ENCODE results near the gene TMEM45A. TPM values are rescaled to one million over a fixed set of nuclear protein-coding genes. Genes with fewer than 3 reads are reported as not detected.

The TMEM45A gene
- total RNA-seq, 2 donors from 2014 or later = 1.1 to 4.5 TPM

GRCh38 chr3:100609305-100609704 is 116.9 kb downstream of the TMEM45A start, which contains the start of gene ADGRG7:
Gene ADGRG7, plus strand, starts transcription at chr3:100609601. Its CDS starts 256 bp downstream, at chr3:100609857.
- Mint-ChIP-seq H3K4me3 (no peak within 1 kb of the TSS), H3K27me3 (peaks cover 6 to 33% of the 10 kb centered on the region in 2 donors), H3K4me1 (ENCODE audit: low read depth in 2 of 2) (peaks cover 5 to 8% of the 10 kb centered on the region in 2 donors), H3K36me3 (no peaks in the 10 kb centered on the region), H3K27ac (no peak within 1 kb of the TSS), H3K9me3 (no peaks in the 10 kb centered on the region)
- DNase-seq (ENCODE audit: low spot score) = no peak
- no peak for ATAC-seq

DNA sequence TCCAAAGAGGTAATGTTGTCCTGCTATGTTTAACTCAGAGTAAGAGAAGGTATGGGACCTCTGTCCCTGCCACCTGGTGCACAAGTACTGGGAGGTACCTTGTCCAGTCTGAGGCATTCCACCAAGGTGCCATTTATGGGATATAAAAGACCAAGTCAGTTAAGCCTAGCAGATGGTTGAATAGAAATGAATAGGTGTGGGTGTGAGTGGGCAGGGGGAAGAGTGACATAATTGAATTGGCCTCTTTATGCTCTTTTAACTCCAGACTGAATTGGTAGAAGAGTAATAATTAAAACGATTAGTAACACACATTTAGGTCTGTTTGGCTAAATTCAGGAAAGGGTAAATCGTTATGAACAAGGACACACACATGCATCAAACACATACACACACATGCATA is 117.5 kb downstream of the TMEM45A start:
- H3K9me3 Mint-ChIP-seq = no peaks in the 10 kb centered on the region
- no peaks in the 10 kb centered on the region for H3K36me3 Mint-ChIP-seq
- H3K27ac Mint-ChIP-seq = no peak overlapping the region
- DNase-seq (ENCODE audit: low spot score) = no peak
- H3K4me3 Mint-ChIP-seq = no peak overlapping the region
- ATAC-seq = no peak
- H3K27me3 Mint-ChIP-seq = peaks cover 6 to 33% of the 10 kb centered on the region in 2 donors
- peaks cover 5 to 8% of the 10 kb centered on the region in 2 donors for H3K4me1 Mint-ChIP-seq (ENCODE audit: low read depth in 2 of 2)

DNA sequence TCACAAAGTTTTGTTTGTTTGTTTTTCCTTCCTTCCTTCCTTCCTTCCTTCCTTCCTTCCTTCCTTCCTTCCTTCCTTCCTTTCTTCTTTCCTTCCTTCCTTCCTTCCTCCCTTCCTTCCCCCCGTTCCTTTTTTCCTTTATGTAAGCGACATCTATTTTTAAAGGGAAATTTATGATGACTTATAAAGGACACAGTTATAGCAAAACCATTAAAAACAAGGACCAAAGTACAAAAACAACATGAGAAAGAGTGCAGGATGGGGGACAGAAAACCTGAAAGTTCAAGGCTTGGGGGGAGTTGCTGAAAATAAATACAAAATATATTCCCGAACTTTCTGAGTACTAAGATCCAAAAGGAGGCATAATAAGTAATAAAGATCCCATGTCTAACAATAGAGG is 118.8 kb downstream of the TMEM45A start:
- Mint-ChIP-seq H3K9me3 (no peaks in the 10 kb centered on the region), H3K4me3 (no peak overlapping the region), H3K36me3 (no peaks in the 10 kb centered on the region), H3K4me1 (ENCODE audit: low read depth in 2 of 2) (peaks cover 5 to 8% of the 10 kb centered on the region in 2 donors), H3K27ac (no peak overlapping the region), H3K27me3 (peaks cover 6 to 43% of the 10 kb centered on the region in 2 donors)
- ATAC-seq (no peak), DNase-seq (ENCODE audit: low spot score) (no peak)

- Mint-ChIP-seq H3K4me3 (no peak overlapping the region), H3K4me1 (ENCODE audit: low read depth in 2 of 2) (peaks cover 5 to 8% of the 10 kb centered on the region in 2 donors), H3K27me3 (peaks cover 7 to 40% of the 10 kb centered on the region in 2 donors), H3K9me3 (no peaks in the 10 kb centered on the region), H3K27ac (no peak overlapping the region), H3K36me3 (peaks cover 3% of the 10 kb centered on the region)
- no peak for ATAC-seq
- DNase-seq (ENCODE audit: low spot score) = no peak
Observed at GRCh38 chr3:100613721-100614390, 121.4 kb downstream of the TMEM45A start.

DNA sequence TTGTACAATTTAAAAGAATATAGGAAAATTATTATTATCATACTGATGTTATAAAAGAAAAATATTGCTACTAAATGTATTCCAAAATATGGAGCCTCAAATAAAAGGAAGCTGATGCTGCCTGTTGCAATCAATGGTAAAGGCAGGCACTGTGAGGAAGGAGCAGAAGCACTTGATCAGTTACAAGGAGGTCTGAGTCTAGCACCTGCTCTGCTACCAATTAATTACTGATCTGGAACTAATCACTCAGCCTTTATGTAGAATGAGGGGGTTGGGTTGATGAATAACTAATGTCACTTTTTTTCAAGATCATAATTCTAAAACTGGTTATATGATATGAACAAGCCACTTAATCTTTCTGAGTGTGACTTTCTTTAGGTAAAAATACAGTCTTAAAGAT is 122.5 kb downstream of the TMEM45A start:
- H3K27me3 Mint-ChIP-seq = peaks cover 8 to 40% of the 10 kb centered on the region in 2 donors
- no peak overlapping the region for H3K4me3 Mint-ChIP-seq
- no peaks in the 10 kb centered on the region for H3K9me3 Mint-ChIP-seq
- ATAC-seq = no peak
- no peak for DNase-seq (ENCODE audit: low spot score)
- no peaks in the 10 kb centered on the region for H3K4me1 Mint-ChIP-seq (ENCODE audit: low read depth in 2 of 2)
- peaks cover 6% of the 10 kb centered on the region for H3K36me3 Mint-ChIP-seq
- no peak overlapping the region for H3K27ac Mint-ChIP-seq

GRCh38 chr3:100615684-100616083 is 123.3 kb downstream of the TMEM45A start:
- H3K27ac Mint-ChIP-seq = no peak overlapping the region
- ATAC-seq (no peak), DNase-seq (ENCODE audit: low spot score) (no peak)
- no peaks in the 10 kb centered on the region for H3K4me1 Mint-ChIP-seq (ENCODE audit: low read depth in 2 of 2)
- no peak overlapping the region for H3K4me3 Mint-ChIP-seq
- no peaks in the 10 kb centered on the region for H3K9me3 Mint-ChIP-seq
- H3K36me3 Mint-ChIP-seq = peaks cover 6% of the 10 kb centered on the region
- H3K27me3 Mint-ChIP-seq = peaks cover 6 to 33% of the 10 kb centered on the region in 2 donors

DNA sequence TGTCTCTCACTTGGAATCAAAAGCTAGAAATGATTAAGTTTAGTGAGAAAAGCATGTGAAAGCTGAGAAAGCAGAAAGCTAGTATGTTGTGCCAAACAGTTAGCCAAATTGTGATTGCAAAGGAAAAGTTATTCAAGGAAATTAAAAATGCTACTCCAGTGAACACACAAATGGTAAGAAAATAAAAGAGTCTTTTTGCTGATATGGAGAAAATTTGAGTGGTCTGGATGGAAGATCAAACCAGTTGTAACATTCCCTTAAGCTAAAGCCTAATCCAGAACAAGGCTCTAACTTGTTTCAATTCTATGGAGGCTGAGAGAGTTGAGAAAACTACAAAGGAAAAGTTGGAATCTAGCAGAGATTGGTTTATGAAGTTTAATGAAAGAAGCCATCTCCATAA is 128.8 kb downstream of the TMEM45A start:
- Mint-ChIP-seq H3K36me3 (peaks cover 6% of the 10 kb centered on the region), H3K27ac (no peak overlapping the region)

More for the DNA sequence above, 128.8 kb downstream of the TMEM45A start:
- ATAC-seq (no peak), DNase-seq (ENCODE audit: low spot score) (no peak)
- H3K9me3 Mint-ChIP-seq = no peaks in the 10 kb centered on the region
- no peak overlapping the region for H3K4me3 Mint-ChIP-seq
- H3K27me3 Mint-ChIP-seq = peaks cover 13 to 27% of the 10 kb centered on the region in 2 donors
- H3K4me1 Mint-ChIP-seq (ENCODE audit: low read depth in 2 of 2) = no peaks in the 10 kb centered on the region

Other genes starting within 250 kb of the TMEM45A start
- 10 to 100 TPM; 21.5 to 31.4 TPM for gene TBC1D23, start 231.6 kb upstream of the TMEM45A start, total RNA-seq
- gene NIT2, start 157.9 kb upstream of the TMEM45A start, total RNA-seq = 10 to 100 TPM; 43.9 to 47.2 TPM
- gene TOMM70, start 91.5 kb upstream of the TMEM45A start, total RNA-seq = 10 to 100 TPM; 46.0 to 49.3 TPM
- 1 to 10 TPM; 1.0 to 2.9 TPM for gene LNP1, start 91.1 kb upstream of the TMEM45A start, total RNA-seq
- gene ADGRG7, start 117.0 kb downstream of the TMEM45A start, total RNA-seq = not detected
- gene TFG, start 216.9 kb downstream of the TMEM45A start, total RNA-seq = 10 to 100 TPM; 45.8 to 56.2 TPM